ENCODE measurements around the gene RPSA.
A peak's percentile ranks its signal among the peaks of the same experiment; 100 is the strongest.
"Not testable (repeated sequence)": the region's sequence is repeated elsewhere in the genome, so short reads cannot be mapped to it uniquely, and the experiment has no call there.

The RPSA gene

GRCh38 chr3:39406368-39407258 lies at the start of gene RPSA:
Gene RPSA, plus strand, starts transcription at chr3:39406720. Its CDS starts 934 bp downstream, at chr3:39407654.
- peak; percentile 96 for DNase-seq

- no peak for DNase-seq
Observed at GRCh38 chr3:39358333-39358732, 48.2 kb upstream of the RPSA start.

DNA sequence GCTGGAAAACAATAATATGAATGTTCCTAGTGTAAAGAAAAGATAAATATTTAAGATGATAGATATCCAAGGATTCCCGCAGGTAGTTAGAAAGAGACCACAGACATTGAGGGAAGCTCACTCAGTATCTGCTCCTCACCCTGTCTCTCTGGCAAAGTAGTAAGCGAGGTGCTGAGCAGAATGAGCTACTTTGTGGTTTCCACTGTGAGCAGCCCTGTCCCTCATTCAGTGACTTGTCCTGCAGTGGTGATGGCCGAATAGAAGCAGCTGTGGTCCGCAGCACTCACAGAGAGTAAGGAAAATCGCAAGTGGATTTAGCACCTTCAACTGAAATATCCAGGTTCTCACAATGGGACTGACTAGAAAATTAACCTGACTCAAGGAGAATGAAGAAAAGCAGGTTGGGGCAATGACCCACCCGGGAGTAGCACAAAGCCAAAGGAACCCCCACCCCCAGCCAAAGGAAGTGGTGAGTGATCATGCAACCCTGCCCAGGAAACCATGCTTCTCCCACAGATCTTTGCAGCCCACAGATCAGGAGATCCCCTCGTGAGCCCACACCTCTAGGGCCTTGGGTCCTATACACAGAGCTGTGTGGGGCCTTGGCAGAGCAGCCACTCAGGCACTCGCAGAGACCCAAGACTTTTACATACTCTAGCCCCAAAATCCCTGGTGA lies 45.1 kb upstream of the RPSA start:
- DNase-seq, result no peak

- DNase-seq, result no peak
Observed at GRCh38 chr3:39362192-39362591, 44.3 kb upstream of the RPSA start.

DNA sequence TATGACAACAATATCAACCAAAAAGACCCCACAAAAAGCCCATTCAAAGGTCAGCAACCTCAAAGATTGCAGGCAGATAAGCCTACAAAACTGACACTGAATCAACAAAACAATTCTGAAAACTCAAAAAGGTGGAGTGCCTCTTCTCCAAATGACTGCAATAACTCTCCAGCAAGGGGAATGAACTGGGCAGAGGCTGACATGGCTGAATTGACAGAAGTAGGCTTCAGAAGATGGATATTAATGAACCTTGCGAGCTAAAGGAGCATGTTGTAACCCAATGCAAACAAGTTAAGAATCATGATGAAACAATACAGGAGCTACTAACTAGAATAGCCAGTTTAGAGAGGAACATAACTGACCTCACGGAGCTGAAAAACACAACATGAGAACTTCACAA lies 43.7 kb upstream of the RPSA start:
- no peak for DNase-seq

DNA sequence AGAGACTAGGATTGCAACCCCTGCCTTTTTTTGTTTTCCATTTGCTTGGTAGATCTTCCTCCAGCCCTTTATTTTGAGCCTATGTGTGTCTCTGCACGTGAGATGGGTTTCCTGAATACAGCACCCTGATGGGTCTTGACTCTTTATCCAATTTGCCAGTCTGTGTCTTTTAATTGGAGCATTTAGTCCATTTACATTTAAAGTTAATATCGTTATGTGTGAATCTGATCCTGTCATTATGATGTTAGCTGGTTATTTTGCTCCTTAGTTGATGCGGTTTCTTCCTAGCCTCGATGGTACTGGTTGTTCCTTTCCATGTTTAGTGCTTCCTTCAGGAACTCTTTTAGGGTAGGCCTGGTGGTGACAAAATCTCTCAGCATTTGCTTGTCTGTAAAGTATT lies 36.1 kb upstream of the RPSA start:
- not testable (repeated sequence) for DNase-seq

DNA sequence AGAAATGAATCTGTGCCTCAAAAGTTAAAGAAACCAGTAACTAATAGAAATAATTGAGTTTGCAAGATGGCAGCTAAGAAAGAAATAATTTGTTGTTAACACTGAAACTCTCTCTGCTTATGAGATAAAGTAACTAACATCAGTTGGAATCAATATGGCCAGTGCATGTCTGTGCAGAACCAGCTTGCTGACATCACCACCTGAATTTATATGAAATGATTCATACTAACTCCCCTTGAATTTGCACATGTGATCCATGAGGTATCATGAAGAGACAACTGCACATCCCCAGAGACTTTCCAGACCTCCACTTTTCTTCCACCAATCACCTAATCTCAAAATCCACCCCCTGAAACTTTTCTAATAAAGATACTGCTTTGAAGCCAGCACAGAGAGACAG lies 33.7 kb upstream of the RPSA start:
- no peak for DNase-seq

- DNase-seq, result no peak
Observed at GRCh38 chr3:39376959-39377634, 29.4 kb upstream of the RPSA start.

DNA sequence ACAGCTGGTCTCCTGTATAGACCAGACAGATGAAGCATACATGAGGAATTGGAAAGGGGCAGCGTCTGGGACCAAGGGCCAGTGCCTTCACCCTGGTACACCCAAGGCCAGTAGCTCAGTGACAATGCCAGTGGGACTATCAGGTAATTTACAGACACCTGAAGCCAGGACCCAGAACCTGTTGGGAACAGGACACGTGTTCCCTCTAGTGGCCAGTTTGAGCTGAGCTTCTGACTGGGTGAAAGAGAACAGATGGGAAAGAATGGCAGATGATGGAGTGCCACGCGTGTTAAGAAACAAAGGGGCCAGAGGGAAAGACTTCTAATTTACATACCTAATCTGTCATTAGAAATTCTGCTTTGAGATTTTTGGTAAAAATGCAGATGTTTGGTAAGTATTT lies 28.4 kb upstream of the RPSA start:
- DNase-seq, result peak; percentile 60

DNA sequence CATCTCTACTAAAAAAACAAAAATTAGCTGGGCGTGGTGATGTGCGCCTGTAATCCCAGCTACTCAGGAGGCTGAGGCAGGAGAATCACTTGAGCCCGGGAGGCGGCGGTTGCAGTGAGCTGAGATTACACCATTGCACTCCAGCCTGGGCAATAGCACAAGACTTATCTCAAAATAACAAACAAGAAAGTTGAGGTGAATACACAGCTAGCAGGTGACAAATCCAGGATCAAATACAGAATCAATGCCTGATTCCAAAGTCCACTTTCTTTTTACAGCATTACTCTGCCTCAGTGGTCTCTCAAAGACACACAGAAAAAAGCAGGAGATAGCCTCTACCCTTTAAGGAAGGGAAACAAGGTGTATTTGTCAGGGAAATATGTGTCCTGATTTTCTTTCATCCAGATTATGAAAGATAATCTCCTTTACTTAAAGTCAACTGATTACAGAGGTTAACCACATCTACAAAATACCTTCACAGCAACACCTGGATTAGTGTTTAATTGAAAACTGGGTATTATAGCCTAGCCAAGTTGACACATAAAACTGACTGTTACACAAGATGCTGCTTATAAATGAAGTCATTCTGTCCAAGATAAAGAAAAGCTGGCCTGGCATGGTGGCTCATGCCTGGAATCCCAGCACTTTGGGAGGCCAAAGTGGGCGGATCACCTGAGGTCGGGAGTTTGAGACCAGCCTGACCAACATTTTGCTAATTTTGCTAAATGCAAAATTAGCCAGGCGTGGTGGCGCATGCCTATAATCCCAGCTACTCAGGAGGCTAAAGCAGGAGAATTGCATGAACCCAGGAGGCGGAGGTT lies 27.4 kb upstream of the RPSA start:
- DNase-seq, result no peak

DNA sequence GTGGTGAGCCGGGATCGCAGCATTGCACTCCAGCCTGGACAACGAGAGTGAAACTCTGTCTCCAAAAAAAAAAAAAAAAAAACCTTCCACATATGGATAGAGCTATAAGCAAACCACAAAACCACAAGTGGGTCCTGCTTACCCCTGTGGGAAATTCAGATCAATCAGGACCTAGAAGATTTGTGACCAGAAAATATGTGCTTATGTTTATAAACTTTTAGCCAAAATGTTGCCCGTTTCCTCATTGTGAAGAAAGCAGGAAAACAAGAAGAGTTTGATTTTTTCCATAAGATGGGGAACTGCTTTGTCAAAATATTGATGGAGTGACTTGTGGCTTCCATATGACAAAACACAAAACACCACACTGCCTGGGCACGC lies 26.8 kb upstream of the RPSA start:
- DNase-seq, result no peak

GRCh38 chr3:39381432-39381831 lies 25.1 kb upstream of the RPSA start:
- no peak for DNase-seq

DNA sequence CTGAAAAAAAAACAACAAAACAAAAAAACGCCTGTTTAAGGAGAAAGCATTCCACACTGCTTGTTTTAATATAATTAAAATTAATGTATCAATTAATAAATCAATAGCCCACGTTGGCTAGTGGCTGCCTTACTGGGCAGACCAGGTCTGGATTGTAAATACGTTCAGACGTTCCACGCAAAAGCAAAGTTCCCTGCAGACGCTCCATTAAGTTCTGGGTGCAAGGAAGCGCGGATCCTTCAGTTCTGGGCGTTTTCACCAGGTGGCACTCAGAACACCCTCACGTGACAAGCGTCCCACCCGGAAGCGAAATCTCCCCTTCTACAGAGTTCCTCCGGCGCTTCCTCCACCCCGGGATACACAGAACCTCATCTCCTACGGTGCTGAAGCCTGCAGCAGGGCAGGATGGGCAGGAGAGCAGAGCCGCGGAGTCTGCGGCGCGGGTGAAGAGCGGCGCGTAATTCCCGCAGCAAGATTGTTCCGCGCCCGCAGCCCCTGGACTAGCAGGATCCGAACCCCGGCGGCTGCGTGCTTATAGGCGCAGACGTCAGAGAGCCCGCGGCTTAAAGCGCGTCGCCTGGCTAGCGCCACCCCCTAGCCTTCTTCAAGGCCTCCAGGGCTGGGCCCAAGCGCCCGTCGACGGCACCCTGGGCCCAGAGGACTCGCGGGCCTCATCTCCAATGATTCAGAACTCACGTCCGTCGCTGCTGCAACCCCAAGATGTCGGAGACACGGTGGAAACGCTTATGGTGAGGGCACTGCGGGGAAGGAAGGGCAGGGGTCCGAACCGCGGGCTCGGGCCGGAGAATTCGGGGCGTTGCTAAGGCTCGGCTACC lies 23.3 kb upstream of the RPSA start, which contains the start of gene SLC25A38:
Gene SLC25A38 (plus strand): TSS at position 326 of the 836 bp plus-strand sequence. CDS start 355 bp downstream, at position 681.
- DNase-seq, result peak; percentile 86

- peak; percentile 97 for DNase-seq
Observed at GRCh38 chr3:39383881-39384664, 22.4 kb upstream of the RPSA start.

GRCh38 chr3:39384665-39385000 lies 21.9 kb upstream of the RPSA start:
- DNase-seq, result no peak

- DNase-seq, result no peak
Observed at GRCh38 chr3:39385456-39386090, 20.9 kb upstream of the RPSA start.

- no peak for DNase-seq
Observed at GRCh38 chr3:39386318-39386717, 20.2 kb upstream of the RPSA start.

- no peak for DNase-seq
Observed at GRCh38 chr3:39387411-39387975, 19.0 kb upstream of the RPSA start.

GRCh38 chr3:39388153-39388552 lies 18.4 kb upstream of the RPSA start:
- DNase-seq, result no peak

- no peak for DNase-seq
Observed at GRCh38 chr3:39388741-39389248, 17.7 kb upstream of the RPSA start.

All from activated naive CD4-positive, alpha-beta T cell treated with anti-CD3 and anti-CD28 coated beads, Interleukin-2, amount 50 U/mL, for 16 hours (primary cell).